GM04503 (cell line): ENCODE data around the gene IFNA10.
"Not testable (repeated sequence)": the region's sequence is repeated elsewhere in the genome, so short reads cannot be mapped to it uniquely, and the experiment has no call there.

ENCODE experiments used
- DNase-seq: peaks from one replicate; pipeline ENCODE4 v3.0.0-alpha.2; 2012; ENCODE audit warnings: low read depth

The IFNA10 gene

DNA sequence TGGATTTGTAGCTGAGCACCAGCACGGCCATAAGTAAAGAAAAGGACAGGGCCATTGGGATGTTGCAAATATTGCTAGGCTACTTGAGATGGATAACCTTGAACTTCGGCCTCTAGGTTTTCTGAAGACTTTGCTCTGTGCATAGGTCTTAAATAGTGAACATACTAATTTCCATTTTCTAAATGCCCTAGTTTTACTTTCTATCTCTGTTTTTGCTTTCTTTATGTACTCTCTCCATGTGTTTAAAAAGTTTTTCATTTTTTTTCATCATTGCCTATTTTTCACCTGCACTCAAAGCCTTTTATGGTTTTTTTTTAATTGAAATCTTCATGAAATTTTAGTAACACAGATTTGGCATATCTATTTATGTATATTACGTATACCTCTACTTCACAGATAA lies at the start of gene IFNA10:
TSS of gene IFNA10 (minus strand) at position 101 of the 400 bp plus-strand sequence. CDS start at position 55, 46 bp downstream.
- DNase-seq = not testable (repeated sequence)

DNA sequence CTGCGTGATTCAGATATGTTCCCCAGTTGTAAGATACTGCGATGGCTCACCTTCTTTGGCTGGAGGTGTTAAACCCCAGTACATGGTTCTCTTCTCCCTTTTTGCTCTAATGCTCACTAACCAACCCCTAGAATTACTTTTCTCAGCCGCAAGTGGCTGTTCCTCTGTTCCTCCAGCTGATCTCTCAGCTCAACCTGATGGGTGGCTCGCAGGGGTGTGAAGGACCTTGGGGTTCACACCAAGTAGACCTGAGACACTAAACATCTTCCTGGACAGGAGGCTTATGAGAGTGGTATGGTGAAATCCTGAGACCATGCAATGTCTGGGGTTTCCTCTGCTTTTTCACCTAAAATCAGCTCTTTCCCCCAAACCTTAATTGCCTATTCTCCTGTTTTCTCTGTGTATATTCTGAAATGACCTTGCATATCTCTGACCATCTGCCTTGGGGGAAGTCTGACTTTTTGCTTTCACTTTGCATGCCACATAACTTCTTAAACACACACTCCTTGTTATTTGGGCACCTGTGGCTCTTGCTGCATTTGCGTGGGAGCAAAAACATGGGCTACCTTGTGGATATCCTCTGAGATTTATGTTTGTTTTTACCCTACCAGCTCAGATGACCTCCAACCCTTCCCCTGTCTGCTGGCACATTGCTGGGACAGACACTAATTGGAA lies 48.7 kb upstream of the IFNA10 start:
- DNase-seq = no peak

DNA sequence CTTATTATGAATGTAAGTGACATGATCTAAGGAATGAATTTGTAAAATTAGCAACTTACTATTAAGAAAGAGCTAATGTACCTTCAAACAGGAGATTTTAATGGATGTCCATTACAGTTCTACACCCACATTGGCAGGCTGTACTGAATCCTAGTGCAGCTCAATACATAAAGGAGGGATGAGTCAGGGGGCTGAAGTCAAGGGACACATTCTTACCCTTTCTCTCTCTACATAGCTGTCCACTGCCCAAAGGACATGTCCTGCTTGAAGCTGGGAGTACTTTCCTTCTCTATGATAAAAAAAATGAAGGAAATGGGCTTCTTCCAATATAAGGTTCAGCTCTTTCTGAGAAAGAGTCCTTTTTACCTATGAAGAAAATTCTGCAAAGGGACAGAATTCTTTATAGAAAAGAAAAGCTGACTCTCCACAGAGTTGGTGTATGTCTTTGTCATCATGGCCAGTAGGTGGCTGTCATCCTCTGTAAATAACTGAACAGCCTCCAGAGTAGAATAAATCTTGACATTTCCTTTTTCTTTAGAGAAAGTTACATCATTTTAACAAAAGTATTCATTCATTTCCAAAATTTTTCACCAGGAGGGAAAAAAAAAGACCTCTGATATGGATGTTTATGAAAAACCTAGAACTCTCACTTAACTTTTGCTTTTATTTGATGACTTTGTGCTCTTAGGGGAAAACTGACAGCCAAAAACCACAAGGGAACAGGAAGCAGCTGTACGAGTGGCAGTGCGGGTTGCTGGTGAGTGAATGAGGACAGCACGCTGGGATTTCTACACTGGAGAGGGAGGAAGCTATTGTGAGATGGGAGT lies 46.0 kb upstream of the IFNA10 start:
- DNase-seq = peak; percentile 6

DNA sequence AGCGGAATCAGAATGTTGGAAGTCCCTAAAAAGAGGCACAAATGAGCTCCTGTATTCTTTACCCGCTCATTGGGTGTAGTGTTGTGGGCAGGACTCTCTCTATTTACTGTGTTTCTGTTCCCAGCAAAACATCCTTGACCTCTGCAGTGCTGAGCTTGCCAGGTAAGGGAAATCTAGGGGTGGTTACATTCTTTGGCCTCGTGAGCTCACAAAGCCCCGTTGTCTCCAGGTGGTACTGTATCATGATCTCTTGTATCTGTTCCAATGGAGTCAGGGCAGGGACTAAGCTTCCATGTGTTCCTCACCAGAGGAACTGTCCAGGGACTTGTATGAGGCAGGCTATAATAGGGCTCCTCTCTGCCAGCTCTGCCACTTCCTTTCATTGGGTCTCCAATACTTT lies 44.7 kb upstream of the IFNA10 start:
- no peak for DNase-seq

DNA sequence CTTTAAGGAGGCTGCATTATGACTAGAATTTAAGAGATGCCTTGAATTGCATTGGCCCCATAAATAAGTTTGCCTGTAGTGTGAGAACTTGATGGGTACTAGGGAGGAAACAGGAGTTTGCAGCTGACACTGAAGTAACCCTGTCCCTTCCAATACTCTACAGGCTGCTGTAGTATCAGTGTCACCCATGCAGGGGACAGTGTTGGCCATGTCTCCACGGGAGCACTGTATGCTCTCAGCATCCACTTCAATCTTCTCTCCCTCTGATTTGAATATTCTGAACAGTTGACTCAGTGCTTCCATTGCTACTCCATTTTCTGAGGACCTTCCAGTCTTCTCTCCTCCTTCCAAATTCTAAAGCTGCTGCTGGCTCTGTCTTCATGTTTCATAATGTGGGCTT lies 44.2 kb upstream of the IFNA10 start:
- no peak for DNase-seq

DNA sequence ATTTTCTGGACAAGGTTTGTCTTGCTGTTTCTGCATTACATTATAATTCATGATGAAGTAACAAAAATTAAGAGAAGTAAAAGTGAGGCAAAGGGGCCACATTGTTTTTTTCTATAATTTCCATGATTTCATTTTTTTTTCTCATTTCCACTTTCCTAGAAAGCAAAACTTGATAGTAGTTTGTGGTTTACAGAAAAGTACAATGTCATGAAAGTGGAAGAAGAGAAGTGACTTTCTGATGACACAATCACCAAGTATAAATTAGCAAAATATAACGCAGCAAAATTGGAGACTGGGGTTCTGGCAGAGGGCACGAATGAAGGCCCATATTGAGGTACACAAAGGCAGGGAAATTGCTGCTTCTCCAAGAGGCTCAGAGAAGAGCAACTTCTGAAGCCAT lies 37.9 kb upstream of the IFNA10 start:
- no peak for DNase-seq

DNA sequence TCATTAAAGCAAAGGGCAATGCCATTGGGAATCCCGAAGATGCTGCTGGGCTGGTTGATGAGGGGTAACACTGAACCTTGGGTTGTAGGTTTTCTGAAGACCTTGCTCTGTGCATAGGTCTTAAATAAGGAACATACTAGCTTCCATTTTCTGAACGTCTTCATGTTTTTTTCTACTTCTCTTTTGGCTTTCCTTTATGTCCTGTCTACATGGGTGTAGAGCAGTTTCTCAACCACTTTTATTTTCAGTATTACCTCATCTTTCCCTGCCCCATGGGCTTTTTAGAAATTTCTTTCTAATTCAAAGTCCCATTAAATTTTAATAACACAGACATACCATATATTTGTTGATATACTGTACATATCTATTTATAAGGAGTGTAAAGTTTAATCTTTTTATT lies 33.0 kb upstream of the IFNA10 start, which contains the start of gene IFNA14:
TSS of gene IFNA14 (minus strand) at position 95 of the 400 bp plus-strand sequence. CDS start at position 25, 70 bp downstream.
- DNase-seq = no peak

DNA sequence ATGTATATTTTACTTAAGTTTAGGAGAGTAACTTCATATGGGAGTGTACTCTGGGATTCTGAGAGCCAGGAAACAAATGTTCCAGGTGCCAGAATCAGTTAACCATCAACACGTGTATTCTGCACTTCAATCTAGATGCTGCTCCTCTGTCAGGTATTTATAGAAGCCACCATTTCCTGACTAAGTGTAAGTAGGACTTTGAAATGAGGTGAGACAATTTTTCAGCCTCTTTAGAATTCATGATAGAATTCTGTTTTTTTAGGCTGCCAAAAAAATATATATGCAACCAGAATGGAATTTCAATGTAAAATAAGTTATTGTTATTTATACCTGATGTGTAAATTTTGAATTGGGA lies 29.4 kb upstream of the IFNA10 start:
- DNase-seq = not testable (repeated sequence)

DNA sequence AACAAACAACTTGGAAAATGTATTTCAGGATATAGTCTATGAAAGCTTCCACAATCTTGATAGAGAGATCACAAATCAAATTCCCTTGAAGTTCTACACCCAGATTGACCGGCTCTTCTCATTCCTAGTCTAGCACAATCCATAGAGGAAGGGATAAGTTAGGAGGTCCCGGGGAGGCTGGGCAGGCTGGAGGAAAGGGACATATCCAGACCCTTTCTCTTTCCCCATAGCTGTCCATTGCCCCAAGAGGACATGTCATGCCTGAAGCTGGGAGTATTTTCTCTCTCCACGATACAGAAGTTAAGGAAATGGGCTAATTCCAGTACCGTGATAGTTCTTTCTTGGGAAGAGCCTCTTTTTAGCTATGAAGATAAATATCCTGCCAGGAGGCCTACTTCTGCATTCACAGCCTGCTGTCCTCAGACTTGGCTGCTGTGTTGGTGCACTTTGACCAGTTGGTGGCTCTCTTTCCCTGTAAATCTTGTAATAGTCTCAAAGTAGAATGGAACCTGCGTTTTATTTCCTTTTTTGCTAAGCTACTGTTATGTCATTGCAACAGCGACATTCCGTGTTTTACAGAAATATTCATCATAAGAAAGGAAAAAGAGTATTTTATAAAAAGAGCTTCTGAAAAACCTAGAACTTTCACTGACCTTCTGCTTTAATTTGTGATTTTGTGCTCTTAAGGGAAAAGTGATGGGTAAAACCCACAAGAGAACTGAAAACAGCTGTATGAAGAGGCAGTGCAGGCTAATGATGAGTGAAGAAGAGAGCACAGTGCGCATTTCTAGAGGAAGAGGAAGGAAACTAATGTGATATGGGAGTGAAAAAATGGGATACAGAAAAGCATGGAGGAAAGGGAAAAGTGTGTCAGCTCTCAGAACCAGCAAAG lies 28.8 kb upstream of the IFNA10 start:
- peak; percentile 1 for DNase-seq

DNA sequence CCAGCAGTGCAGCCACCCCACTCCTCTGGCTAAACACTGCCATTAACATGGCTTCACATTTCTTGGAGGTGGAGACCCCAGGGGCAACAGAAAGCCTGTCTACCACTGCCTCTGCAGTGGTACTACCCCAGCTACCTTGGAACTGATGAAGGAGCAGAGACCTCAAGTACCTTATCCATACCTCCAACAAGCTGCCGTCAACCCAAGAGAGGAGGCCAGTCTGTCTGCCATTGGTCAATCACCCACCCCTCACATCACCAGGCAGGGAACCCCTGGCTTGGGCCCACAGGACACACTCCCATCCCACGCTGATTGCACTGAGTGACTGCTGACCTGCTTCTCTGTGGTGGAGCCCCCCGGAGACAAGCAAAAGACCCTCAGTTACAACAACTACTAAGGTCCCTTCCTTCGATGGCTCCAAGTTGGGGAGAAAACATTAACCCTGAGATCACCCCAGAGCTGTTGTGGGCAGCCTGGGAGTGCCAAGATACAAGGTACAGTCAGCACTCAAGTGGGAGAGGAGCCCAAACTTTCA lies 27.3 kb upstream of the IFNA10 start:
- no peak for DNase-seq

DNA sequence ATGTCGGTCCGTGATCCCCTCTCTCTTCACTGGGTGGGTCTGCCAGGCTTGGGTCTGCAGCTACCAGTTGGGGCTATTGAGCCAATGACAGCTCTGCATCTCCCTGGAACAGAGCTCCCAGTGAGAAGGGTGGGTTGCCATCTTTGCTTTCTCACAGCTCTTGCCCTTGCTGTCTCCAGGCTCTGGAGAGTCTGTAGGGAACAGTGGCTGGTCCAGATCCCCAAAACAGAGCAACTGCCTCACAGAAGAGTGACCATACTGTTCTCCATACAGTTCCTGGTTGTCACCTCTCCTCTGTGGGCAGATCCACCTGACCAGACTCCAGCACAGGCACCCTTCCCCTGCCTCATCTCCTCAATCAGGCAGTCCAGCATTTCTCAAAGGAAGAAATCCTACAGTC lies 26.3 kb upstream of the IFNA10 start:
- no peak for DNase-seq

DNA sequence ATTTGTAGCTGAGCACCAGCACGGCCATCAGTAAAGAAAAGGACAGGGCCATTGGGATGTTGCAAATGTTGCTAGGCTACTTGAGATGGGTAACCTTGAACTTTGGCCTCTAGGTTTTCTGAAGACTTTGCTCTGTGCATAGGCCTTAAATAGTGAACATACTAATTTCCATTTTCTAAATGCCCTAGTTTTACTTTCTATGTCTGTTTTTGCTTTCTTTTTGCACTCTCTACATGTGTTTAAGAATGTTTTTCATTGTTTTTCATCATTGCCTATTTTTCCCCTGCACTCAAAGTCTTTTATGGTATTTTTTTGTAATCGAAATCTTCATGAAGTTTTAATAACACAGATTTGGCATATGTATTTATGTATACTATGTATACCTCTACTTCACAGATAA lies 21.2 kb upstream of the IFNA10 start, which contains the start of gene IFNA17:
TSS of gene IFNA17 (minus strand) at position 101 of the 400 bp plus-strand sequence. CDS start at position 52, 49 bp downstream.
- DNase-seq = no peak

DNA sequence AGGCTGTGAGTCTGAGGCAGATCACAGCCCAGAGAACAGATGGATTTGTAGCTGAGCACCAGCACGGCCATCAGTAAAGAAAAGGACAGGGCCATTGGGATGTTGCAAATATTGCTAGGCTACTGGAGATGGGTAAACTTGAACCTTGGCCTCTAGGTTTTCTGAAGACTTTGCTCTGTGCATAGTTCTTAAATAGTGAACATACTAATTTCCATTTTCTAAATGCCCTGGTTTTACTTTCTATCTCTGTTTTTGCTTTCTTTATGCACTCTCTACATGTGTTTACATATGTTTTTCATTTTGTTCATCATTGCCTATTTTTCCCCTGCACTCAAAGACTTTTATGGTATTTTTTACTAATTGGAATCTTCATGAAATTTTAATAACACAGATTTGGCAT lies 10.3 kb upstream of the IFNA10 start, which contains the start of gene IFNA16:
TSS of gene IFNA16 (minus strand) at position 101 of the 400 bp plus-strand sequence. CDS start at position 95, 6 bp downstream.
- not testable (repeated sequence) for DNase-seq

DNA sequence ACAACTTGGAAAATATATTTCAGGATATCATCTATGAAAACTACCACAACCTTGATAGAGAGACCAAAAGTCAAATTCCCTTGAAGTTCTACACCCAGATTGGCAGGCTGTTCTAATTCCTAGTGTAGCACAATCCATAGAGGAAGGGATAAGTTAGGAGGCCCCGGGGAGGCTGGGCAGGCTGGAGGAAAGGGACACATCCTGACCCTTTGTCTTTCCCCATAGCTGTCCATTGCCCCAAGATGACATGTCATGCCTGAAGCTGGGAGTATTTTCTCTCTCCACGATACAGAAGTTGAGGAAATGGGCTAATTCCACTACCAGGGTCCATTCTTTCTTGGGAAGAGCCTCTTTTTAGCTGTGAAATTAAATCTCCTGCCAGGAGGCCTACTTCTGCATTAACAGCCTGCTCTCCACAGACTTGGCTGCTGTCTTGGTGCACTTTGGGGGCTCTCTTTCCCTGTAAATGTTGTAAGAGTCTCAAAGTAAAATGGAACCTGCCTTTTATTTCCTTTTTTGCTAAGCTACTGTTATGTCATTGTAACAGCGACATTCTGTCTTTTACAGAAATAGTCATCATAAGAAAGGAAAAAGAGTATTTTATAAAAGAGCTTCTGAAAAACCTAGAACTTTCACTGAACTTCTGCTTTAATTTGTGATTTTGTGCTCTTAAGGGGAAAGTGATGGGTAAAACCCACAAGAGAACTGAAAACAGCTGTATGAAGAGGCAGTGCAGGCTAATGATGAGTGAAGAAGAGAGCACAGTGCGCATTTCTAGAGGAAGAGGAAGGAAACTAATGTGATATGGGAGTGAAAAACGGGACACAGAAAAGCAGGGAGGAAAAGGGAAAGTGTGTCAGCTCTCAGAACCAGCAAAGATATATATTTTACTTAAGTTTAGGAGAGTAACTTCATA lies 6.7 kb upstream of the IFNA10 start:
- not testable (repeated sequence) for DNase-seq

DNA sequence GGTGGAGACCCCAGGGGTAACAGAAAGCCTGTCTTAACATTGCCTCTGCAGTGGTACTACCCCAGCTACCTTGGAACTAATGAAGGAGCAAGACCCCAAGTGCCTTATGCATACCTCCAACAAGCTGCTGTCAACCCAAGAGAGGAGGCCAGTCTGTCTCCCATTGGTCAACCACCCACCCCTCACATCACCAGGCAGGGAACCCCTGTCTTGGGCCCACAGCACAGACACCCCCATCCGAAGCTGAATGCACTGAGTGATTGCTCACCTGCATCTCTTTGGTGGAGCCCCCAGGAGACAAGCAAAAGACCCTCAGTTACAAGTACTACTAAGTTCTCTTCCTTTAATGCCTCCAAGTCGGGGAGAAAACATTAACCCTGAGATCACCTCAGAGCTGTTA lies 5.2 kb upstream of the IFNA10 start:
- DNase-seq = not testable (repeated sequence)

DNA sequence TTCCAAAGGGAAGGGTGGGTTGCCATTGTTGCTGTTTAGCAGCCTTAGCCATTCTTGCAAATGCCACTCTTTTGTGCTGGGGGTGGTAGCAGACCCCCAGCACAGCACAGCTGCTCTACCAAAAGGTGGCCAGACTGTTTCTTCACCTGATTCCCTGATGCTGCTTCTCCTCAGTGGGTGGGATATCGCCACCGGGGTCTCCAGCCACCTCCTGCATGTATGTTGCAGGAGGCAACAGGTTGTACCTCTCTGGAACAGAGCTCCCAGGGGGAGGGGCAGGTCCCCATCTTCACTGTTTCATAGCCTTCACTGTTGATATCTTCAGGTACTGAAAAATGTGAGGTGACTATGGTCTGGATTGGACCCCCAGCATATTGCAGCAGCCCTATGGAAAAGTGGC lies 3.8 kb upstream of the IFNA10 start:
- not testable (repeated sequence) for DNase-seq

DNA sequence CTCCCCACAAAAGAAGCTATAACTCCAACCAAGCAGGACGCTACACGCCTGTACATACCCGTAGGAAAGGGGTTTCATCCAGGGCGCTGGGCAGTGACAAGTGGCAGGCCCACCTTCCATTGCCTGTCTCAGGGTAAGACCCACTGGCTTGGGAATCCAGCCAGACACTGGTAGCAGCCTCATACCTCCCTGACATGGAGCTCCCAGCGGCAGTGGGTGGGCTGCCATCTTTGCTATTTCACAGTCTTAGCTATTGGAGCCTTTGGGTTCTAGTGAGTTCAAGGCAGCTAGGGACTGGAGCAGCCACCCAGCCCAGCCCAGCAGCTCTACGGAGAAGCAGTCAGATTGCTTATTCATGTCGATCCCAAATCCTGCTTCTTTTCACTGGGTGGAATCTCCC lies 3.4 kb upstream of the IFNA10 start:
- no peak for DNase-seq

DNA sequence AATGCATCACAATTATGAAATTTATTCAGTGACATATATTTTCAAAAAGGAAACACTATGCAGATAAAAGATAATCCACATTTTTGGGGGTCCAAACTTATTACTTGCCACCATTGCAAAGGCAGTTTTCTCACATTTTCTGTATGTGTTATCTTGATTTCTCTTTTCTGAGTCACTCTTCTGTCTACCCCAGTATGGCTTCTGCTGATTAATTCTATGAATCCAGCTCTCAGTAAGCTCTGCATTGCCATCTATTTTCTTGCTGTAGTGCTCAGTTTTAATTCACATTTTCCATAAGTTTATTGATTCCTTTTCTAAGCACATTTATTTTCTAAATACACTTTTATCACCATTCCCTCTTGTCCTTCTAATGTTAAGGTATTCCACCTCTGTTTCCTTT lies 1.7 kb downstream of the IFNA10 start:
- DNase-seq = no peak

DNA sequence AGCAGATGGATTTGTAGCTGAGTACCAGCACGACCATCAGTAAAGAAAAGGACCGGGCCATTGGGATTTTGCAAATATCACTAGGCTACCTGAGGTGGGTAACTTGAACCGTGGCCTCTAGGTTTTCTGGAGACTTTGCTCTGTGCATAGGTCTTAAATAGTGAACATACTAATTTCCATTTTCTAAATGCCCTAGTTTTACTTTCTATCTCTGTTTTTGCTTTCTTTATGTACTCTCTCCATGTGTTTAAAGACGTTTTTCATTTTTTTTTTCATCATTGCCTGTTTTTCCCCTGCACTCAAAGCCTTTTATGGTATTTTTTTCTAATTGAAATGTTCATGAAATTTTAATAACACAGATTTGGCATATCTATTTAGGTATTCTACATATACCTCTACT lies 4.8 kb downstream of the IFNA10 start, which contains the start of gene IFNA7:
TSS of gene IFNA7 (minus strand) at position 101 of the 400 bp plus-strand sequence. CDS start at position 61, 40 bp downstream.
- DNase-seq = not testable (repeated sequence)
